Type B pancreatic cell (in vitro differentiated cells): ENCODE results near the gene ARMS2. TPM values are rescaled to one million over a fixed set of nuclear protein-coding genes. Genes with fewer than 3 reads are reported as not detected.

ENCODE experiments used
- DNase-seq: peaks from one replicate; pipeline ENCODE4 v3.0.0; 2021; ENCODE audit warnings: mixed read lengths; ENCODE audit not compliant: unreplicated experiment; ENCODE audit errors: extremely low spot score
- H3K27ac Mint-ChIP-seq: 2 replicates; pipeline ENCODE4 v1.8.0; 2021; ENCODE audit warnings: mild to moderate bottlenecking, mixed read lengths
- H3K27me3 Mint-ChIP-seq: 2 replicates; pipeline ENCODE4 v1.8.0; 2021; ENCODE audit warnings: mixed read lengths
- H3K36me3 Mint-ChIP-seq: 2 replicates; pipeline ENCODE4 v1.8.0; 2021; ENCODE audit warnings: mixed read lengths
- H3K4me1 Mint-ChIP-seq: one replicate; pipeline ENCODE4 v1.8.0; 2021; ENCODE audit warnings: mixed read lengths; ENCODE audit not compliant: unreplicated experiment
- H3K4me3 Mint-ChIP-seq: 2 replicates; pipeline ENCODE4 v1.8.0; 2021; ENCODE audit warnings: mild to moderate bottlenecking, mixed read lengths
- H3K9me3 Mint-ChIP-seq: 2 replicates; pipeline ENCODE4 v1.8.0; 2021; ENCODE audit warnings: mixed read lengths
- CTCF ChIP-seq: fragments of 200-600 bp; sonication (generic); conservative IDR thresholded peaks from 2 replicates; pipeline ENCODE4 v1.5.0; 2021; ENCODE audit warnings: antibody characterized with exemption, mild to moderate bottlenecking
- total RNA-seq: library from RNA; stranded (reverse); gene quantifications from 2 replicates; pipeline ENCODE4 v1.2.1, GENCODE V29; 2021; ENCODE audit warnings: low replicate concordance

The ARMS2 gene
- total RNA-seq, 1 donor from 2014 or later = not detected

GRCh38 chr10:122460891-122461293, 6.4 kb downstream of the ARMS2 start:
- Mint-ChIP-seq H3K27me3 (peaks cover 74% of the 10 kb centered on the region), H3K9me3 (no peaks in the 10 kb centered on the region), H3K4me3 (peak overlapping the region; percentile 67), H3K4me1 (peaks cover 5% of the 10 kb centered on the region), H3K27ac (no peak overlapping the region), H3K36me3 (no peaks in the 10 kb centered on the region)
- TF ChIP-seq CTCF = no peak
- no peak for DNase-seq

GRCh38 chr10:122461367-122461728, 6.9 kb downstream of the ARMS2 start, which contains the start of gene HTRA1:
TSS of gene HTRA1 (plus strand) at chr10:122461553. CDS start at chr10:122461653, 100 bp downstream.
- no peaks in the 10 kb centered on the region for H3K36me3 Mint-ChIP-seq
- no peaks in the 10 kb centered on the region for H3K9me3 Mint-ChIP-seq
- H3K27ac Mint-ChIP-seq = no peak within 1 kb of the TSS
- DNase-seq = no peak
- peaks cover 78% of the 10 kb centered on the region for H3K27me3 Mint-ChIP-seq
- no peak for TF ChIP-seq CTCF
- H3K4me3 Mint-ChIP-seq = peak within 1 kb of the TSS; percentile 91
- peaks cover 5% of the 10 kb centered on the region for H3K4me1 Mint-ChIP-seq

- no peaks in the 10 kb centered on the region for H3K36me3 Mint-ChIP-seq
- no peak overlapping the region for H3K27ac Mint-ChIP-seq
- no peaks in the 10 kb centered on the region for H3K9me3 Mint-ChIP-seq
- H3K27me3 Mint-ChIP-seq = peaks cover 80% of the 10 kb centered on the region
- H3K4me1 Mint-ChIP-seq = peaks cover 5% of the 10 kb centered on the region
- no peak for DNase-seq
- H3K4me3 Mint-ChIP-seq = peak overlapping the region; percentile 91
- no peak for TF ChIP-seq CTCF
Measured at GRCh38 chr10:122461729-122462532, 7.5 kb downstream of the ARMS2 start.

GRCh38 chr10:122462533-122463465, 8.3 kb downstream of the ARMS2 start:
- no peak for TF ChIP-seq CTCF
- H3K27ac Mint-ChIP-seq = no peak overlapping the region
- H3K4me1 Mint-ChIP-seq = peaks cover 5% of the 10 kb centered on the region
- no peaks in the 10 kb centered on the region for H3K36me3 Mint-ChIP-seq
- peak overlapping the region; percentile 91 for H3K4me3 Mint-ChIP-seq
- peaks cover 87% of the 10 kb centered on the region for H3K27me3 Mint-ChIP-seq
- DNase-seq = no peak
- H3K9me3 Mint-ChIP-seq = no peaks in the 10 kb centered on the region

- H3K27me3 Mint-ChIP-seq = peaks cover 83% of the 10 kb centered on the region
- H3K9me3 Mint-ChIP-seq = no peaks in the 10 kb centered on the region
- no peak overlapping the region for H3K27ac Mint-ChIP-seq
- H3K4me3 Mint-ChIP-seq = peak overlapping the region; percentile 91
- no peaks in the 10 kb centered on the region for H3K36me3 Mint-ChIP-seq
- TF ChIP-seq CTCF = no peak
- DNase-seq = no peak
- peaks cover 5% of the 10 kb centered on the region for H3K4me1 Mint-ChIP-seq
Measured at GRCh38 chr10:122463466-122464249, 9.2 kb downstream of the ARMS2 start.
